Measurements from ENCODE around the gene C1QTNF12.

Gene C1QTNF12

GRCh38 chr1:1241588-1242219 is 4.8 kb downstream of the C1QTNF12 start:
- no peak for DNase-seq
- ATAC-seq = no peak
- no peaks in the 10 kb centered on the region for H3K27me3 Mint-ChIP-seq
- no peaks in the 10 kb centered on the region for H3K4me1 Mint-ChIP-seq
- H3K4me3 Mint-ChIP-seq = no peak overlapping the region
- H3K9me3 Mint-ChIP-seq = no peaks in the 10 kb centered on the region
- H3K27ac Mint-ChIP-seq = no peak overlapping the region

GRCh38 chr1:1240822-1241587 is 5.5 kb downstream of the C1QTNF12 start:
- ATAC-seq (no peak), DNase-seq (no peak)
- Mint-ChIP-seq H3K27me3 (no peaks in the 10 kb centered on the region), H3K4me1 (no peaks in the 10 kb centered on the region), H3K4me3 (no peak overlapping the region), H3K27ac (peak overlapping the region in 1 of 2 donors; percentile 7), H3K9me3 (no peaks in the 10 kb centered on the region)

- Mint-ChIP-seq H3K4me1 (no peaks in the 10 kb centered on the region), H3K9me3 (no peaks in the 10 kb centered on the region), H3K27ac (no peak overlapping the region), H3K27me3 (no peaks in the 10 kb centered on the region), H3K4me3 (no peak overlapping the region)
- ATAC-seq = no peak
- DNase-seq = no peak
These were observed 6.2 kb downstream of the C1QTNF12 start for GRCh38 chr1:1240348-1240732.

GRCh38 chr1:1239614-1240347 is 6.7 kb downstream of the C1QTNF12 start:
- Mint-ChIP-seq H3K27me3 (no peaks in the 10 kb centered on the region), H3K4me3 (no peak overlapping the region), H3K4me1 (peaks cover 6% of the 10 kb centered on the region), H3K9me3 (no peaks in the 10 kb centered on the region), H3K27ac (no peak overlapping the region)
- ATAC-seq (no peak), DNase-seq (no peak)

GRCh38 chr1:1239227-1239613 is 7.3 kb downstream of the C1QTNF12 start:
- ATAC-seq = no peak
- H3K4me3 Mint-ChIP-seq = no peak overlapping the region
- DNase-seq = no peak
- H3K4me1 Mint-ChIP-seq = peaks cover 11% of the 10 kb centered on the region
- H3K9me3 Mint-ChIP-seq = no peaks in the 10 kb centered on the region
- no peaks in the 10 kb centered on the region for H3K27me3 Mint-ChIP-seq
- H3K27ac Mint-ChIP-seq = no peak overlapping the region

- Mint-ChIP-seq H3K4me3 (no peak overlapping the region), H3K27ac (no peak overlapping the region), H3K9me3 (no peaks in the 10 kb centered on the region), H3K4me1 (peaks cover 16% of the 10 kb centered on the region), H3K27me3 (no peaks in the 10 kb centered on the region)
- DNase-seq = no peak
- ATAC-seq = no peak
These were observed 7.8 kb downstream of the C1QTNF12 start for GRCh38 chr1:1238702-1239178.

- Mint-ChIP-seq H3K27me3 (no peaks in the 10 kb centered on the region), H3K4me3 (no peak overlapping the region), H3K9me3 (no peaks in the 10 kb centered on the region), H3K4me1 (peaks cover 22% of the 10 kb centered on the region), H3K27ac (no peak overlapping the region)
- DNase-seq (no peak), ATAC-seq (peak; percentile 10)
These were observed 8.4 kb downstream of the C1QTNF12 start for GRCh38 chr1:1237874-1238701.

GRCh38 chr1:1236945-1237873 is 9.3 kb downstream of the C1QTNF12 start:
- Mint-ChIP-seq H3K4me3 (no peak overlapping the region), H3K9me3 (no peaks in the 10 kb centered on the region), H3K4me1 (peaks cover 22% of the 10 kb centered on the region), H3K27me3 (no peaks in the 10 kb centered on the region), H3K27ac (peak overlapping the region in 1 of 2 donors; percentile 74)
- DNase-seq = no peak
- ATAC-seq = peak; percentile 3

- no peak for ATAC-seq
- Mint-ChIP-seq H3K9me3 (no peaks in the 10 kb centered on the region), H3K27ac (peak overlapping the region in 1 of 2 donors; percentile 65), H3K27me3 (no peaks in the 10 kb centered on the region), H3K4me3 (no peak overlapping the region), H3K4me1 (peaks cover 22% of the 10 kb centered on the region)
- no peak for DNase-seq
These were observed 10.3 kb downstream of the C1QTNF12 start for GRCh38 chr1:1236176-1236763.

- Mint-ChIP-seq H3K4me3 (no peak overlapping the region), H3K27me3 (no peaks in the 10 kb centered on the region), H3K27ac (peak overlapping the region in 1 of 2 donors; percentile 54), H3K9me3 (no peaks in the 10 kb centered on the region), H3K4me1 (peaks cover 31% of the 10 kb centered on the region)
- ATAC-seq (no peak), DNase-seq (no peak)
These were observed 11.3 kb downstream of the C1QTNF12 start for GRCh38 chr1:1235016-1235744.

- H3K27me3 Mint-ChIP-seq = no peaks in the 10 kb centered on the region
- no peak overlapping the region for H3K27ac Mint-ChIP-seq
- H3K9me3 Mint-ChIP-seq = no peaks in the 10 kb centered on the region
- ATAC-seq (no peak), DNase-seq (no peak)
- peak overlapping the region; percentile 62 to 83 for H3K4me3 Mint-ChIP-seq
- peaks cover 40% of the 10 kb centered on the region for H3K4me1 Mint-ChIP-seq
These were observed 12.2 kb downstream of the C1QTNF12 start for GRCh38 chr1:1234180-1234808.

- Mint-ChIP-seq H3K4me3 (peak overlapping the region; percentile 62 to 83), H3K9me3 (no peaks in the 10 kb centered on the region), H3K4me1 (peaks cover 43% of the 10 kb centered on the region), H3K27ac (peak overlapping the region in 1 of 2 donors; percentile 82), H3K27me3 (no peaks in the 10 kb centered on the region)
- ATAC-seq (no peak), DNase-seq (no peak)
These were observed 13.0 kb downstream of the C1QTNF12 start for GRCh38 chr1:1233567-1233892.

GRCh38 chr1:1232796-1233566 is 13.5 kb downstream of the C1QTNF12 start:
- DNase-seq = no peak
- Mint-ChIP-seq H3K4me3 (peak overlapping the region; percentile 78 to 83), H3K27me3 (no peaks in the 10 kb centered on the region), H3K4me1 (peaks cover 43% of the 10 kb centered on the region), H3K9me3 (no peaks in the 10 kb centered on the region), H3K27ac (peak overlapping the region; percentile 74 to 82)
- no peak for ATAC-seq
